ENCODE data around the gene TIMP2.

DNA sequence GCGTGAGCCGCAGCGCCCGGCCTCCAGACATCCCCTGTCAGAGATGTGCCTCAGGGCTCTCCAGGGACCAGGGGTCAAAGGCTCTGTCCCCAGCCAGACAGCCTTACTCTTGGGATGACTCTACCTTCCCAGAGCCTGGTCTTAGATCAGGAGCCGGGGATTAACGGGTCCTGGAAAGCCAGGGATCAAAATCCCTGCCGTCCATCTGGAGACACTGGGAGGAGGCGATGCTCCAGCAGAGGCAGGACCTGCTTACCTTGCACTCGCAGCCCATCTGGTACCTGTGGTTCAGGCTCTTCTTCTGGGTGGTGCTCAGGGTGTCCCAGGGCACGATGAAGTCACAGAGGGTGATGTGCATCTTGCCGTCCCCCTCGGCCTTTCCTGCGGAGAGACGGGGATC is 67.9 kb downstream of the TIMP2 start:
- TF ChIP-seq, protein P1, sequence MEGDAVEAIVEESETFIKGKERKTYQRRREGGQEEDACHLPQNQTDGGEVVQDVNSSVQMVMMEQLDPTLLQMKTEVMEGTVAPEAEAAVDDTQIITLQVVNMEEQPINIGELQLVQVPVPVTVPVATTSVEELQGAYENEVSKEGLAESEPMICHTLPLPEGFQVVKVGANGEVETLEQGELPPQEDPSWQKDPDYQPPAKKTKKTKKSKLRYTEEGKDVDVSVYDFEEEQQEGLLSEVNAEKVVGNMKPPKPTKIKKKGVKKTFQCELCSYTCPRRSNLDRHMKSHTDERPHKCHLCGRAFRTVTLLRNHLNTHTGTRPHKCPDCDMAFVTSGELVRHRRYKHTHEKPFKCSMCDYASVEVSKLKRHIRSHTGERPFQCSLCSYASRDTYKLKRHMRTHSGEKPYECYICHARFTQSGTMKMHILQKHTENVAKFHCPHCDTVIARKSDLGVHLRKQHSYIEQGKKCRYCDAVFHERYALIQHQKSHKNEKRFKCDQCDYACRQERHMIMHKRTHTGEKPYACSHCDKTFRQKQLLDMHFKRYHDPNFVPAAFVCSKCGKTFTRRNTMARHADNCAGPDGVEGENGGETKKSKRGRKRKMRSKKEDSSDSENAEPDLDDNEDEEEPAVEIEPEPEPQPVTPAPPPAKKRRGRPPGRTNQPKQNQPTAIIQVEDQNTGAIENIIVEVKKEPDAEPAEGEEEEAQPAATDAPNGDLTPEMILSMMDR (IDR thresholded peaks at IDR 0.05; ENCODE audit: low read depth, low read length, poor library complexity, severe bottlenecking) = no peak
- no peak for TF ChIP-seq EZH2phosphoT487 (IDR thresholded peaks at IDR 0.05; ENCODE audit: borderline replicate concordance, low read length)

All from DOHH2 (cell line).